Natural killer cell treated with Interleukin-12 subunit alpha and Interleukin-12 subunit beta and Interleukin-15 and Interleukin-18, amount 100 ng/mL, for 72 hours (primary cell): ENCODE results near the gene RNU11. TPM values are rescaled to one million over a fixed set of nuclear protein-coding genes. Genes with fewer than 3 reads are reported as not detected.
A peak's percentile ranks its signal among the peaks of the same experiment; 100 is the strongest.

Experiments used
- ATAC-seq, 2 donors: fragments of 150-1000 bp; cut with Tn5 transposase in 1 of 2; sonication (Bioruptor Pico), chemical (Tn5 transposase) in 1 of 2; 2 replicates each; pipeline ENCODE4 v1.10.0; 2021
- DNase-seq: peaks from one replicate; pipeline ENCODE4 v3.0.0; 2022; ENCODE audit warnings: low spot score
- H3K27ac Mint-ChIP-seq, 2 donors: 1 replicate in 1 of 2; 2 replicates in 1 of 2; pipeline ENCODE4 v1.8.0; 2022; ENCODE audit warnings: mixed read lengths in 2 of 2, mild to moderate bottlenecking in 1 of 2, moderate library complexity in 1 of 2
- H3K27me3 Mint-ChIP-seq, 2 donors: 1 replicate in 1 of 2; 2 replicates in 1 of 2; pipeline ENCODE4 v1.8.0; 2022; ENCODE audit warnings: mixed read lengths in 2 of 2
- H3K36me3 Mint-ChIP-seq: one replicate; pipeline ENCODE4 v1.8.0; 2022; ENCODE audit warnings: mixed read lengths
- H3K4me1 Mint-ChIP-seq, 2 donors: 1 replicate in 1 of 2; 2 replicates in 1 of 2; pipeline ENCODE4 v1.8.0; 2022; ENCODE audit warnings: low read depth in 2 of 2, mixed read lengths in 2 of 2, mild to moderate bottlenecking in 1 of 2
- H3K4me3 Mint-ChIP-seq: one replicate; pipeline ENCODE4 v1.8.0; 2022; ENCODE audit warnings: mixed read lengths
- H3K9me3 Mint-ChIP-seq: 2 replicates; pipeline ENCODE4 v1.8.0; 2022; ENCODE audit warnings: mixed read lengths
- total RNA-seq, 2 donors: library from RNA; stranded (reverse); gene quantifications; one replicate each; pipeline ENCODE4 v1.2.3, GENCODE V29; 2022

RNU11 gene
- not detected for total RNA-seq

DNA sequence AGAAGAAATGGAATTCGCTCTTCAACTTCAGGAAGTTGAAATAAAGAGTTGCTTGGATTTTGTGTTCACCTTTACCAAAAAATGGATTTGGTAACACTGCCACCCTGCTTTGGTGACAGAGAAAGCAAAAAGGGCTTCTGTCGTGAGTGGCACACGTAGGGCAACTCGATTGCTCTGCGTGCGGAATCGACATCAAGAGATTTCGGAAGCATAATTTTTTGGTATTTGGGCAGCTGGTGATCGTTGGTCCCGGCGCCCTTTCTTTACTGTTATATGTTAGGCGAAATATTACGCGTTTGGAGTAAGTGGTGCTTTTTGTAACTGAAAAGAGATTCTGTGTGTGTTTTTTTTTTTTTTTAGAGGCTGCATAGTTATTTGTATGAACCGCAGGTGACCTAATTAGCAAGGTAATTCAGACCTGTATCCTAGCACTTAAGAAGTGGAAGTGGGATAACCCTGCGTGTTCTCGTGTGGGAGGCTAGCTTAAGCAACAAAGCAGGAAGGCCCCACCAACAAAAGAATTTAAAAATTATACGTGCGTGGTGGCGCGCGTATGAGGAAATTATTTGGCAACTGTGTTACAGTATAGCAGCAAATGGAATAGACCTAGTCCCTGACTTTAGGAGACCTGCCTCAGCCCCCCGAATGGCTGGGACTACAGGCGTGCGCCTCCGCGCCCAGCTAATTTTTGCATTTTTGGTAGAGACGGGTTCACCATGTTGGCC, at the start of gene RNU11:
RNU11 (plus strand) TSS at position 127 of the 725 bp plus-strand sequence.
- H3K27me3 Mint-ChIP-seq, result no peaks in the 10 kb centered on the region
- H3K36me3 Mint-ChIP-seq, result no peaks in the 10 kb centered on the region
- peak within 1 kb of the TSS; percentile 99 for H3K27ac Mint-ChIP-seq
- peaks cover 26% of the 10 kb centered on the region in 2 donors for H3K4me1 Mint-ChIP-seq
- H3K9me3 Mint-ChIP-seq, result no peaks in the 10 kb centered on the region
- H3K4me3 Mint-ChIP-seq, result peak within 1 kb of the TSS; percentile 84
- peak; percentile 87 to 88 for ATAC-seq
- peak; percentile 92 for DNase-seq

DNA sequence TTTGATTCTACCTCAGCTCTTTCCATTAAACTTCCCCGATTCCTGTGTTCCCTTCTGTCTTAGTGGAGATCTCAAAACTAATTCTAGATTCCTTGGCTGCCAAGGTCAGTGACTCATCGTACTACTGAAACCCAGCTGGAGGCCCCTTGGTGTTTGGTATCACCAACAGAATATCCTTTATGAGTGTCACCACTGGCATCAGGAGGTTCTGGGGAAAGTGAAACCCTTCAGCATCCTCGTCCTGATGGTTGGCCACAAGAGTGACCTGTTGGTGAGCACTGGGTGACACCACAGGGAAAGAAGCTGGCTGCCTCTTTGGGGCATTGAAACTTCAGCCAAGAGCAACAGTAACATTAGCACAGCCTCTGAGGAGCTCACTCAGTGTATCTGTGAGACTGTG, 46.7 kb upstream of the RNU11 start:
- H3K4me3 Mint-ChIP-seq, result no peak overlapping the region
- no peaks in the 10 kb centered on the region for H3K27me3 Mint-ChIP-seq
- H3K27ac Mint-ChIP-seq, result no peak overlapping the region
- ATAC-seq, result peak; percentile 56 to 78
- H3K36me3 Mint-ChIP-seq, result peaks cover 4% of the 10 kb centered on the region
- no peak for DNase-seq
- no peaks in the 10 kb centered on the region for H3K4me1 Mint-ChIP-seq
- no peaks in the 10 kb centered on the region for H3K9me3 Mint-ChIP-seq

DNA sequence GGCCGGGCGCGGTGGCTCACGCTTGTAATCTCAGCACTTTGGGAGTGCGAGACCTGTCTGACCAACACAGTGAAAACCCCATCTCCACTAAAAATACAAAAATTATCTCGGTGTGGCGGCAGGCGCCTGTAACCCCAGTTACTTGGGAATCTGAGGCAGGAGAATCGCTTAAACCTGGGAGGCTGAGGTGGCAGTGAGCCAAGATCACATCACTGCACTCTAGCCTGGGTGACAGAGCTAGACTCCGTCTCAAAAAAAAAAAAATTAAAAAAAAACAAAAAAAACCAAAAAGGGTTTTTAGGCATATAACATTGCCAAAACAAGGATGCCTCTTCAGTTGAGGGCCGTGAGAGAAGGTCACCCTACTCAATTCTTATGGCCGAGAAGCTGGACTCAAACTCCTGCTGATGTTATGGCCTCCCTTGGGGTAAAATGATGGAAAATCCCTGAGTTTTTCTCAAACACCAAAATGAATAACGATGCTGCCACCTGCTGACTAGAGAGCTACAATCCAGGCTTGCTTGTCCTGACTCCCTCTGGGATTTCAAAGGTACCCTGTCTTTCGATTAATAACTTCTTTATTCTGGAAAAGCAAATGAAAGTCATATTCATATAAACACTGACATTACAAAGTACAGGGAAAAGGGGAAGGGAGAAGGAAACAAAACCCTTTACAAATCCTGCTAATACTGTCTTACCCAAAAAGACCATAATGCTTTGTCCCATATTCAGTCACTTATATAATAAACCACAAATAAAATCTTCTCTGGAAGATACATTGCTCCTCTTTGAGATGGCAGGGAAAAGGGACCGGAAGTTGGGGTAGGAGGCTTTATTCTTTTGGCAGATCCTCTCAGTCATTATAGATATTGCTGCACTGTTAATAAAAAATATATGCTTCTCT, 45.6 kb upstream of the RNU11 start:
- DNase-seq, result no peak

DNA sequence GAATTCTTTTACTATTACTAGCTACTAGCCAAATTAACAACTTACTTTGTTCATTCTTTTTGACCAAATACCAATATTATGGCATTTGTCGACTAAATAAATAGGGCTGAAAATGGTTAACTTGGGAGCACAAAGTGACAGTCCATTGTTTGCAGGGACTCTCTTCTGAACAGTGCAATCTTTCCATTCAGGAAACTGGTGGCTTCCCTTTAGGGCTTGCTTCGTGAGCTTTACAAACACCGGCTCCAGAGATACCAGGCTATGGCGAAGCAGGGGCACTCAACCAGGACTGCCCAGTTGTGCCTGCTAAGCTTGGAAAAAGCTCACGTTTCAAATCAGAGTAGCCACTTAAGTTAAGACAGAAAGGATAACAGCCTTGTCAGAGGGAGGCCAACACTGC, 44.0 kb upstream of the RNU11 start:
- Mint-ChIP-seq H3K27me3 (no peaks in the 10 kb centered on the region), H3K4me3 (no peak overlapping the region), H3K27ac (no peak overlapping the region), H3K4me1 (no peaks in the 10 kb centered on the region), H3K36me3 (peaks cover 4% of the 10 kb centered on the region), H3K9me3 (no peaks in the 10 kb centered on the region)
- DNase-seq (no peak), ATAC-seq (no peak)

More for the DNA sequence above, 45.6 kb upstream of the RNU11 start:
- no peaks in the 10 kb centered on the region for H3K4me1 Mint-ChIP-seq
- no peaks in the 10 kb centered on the region for H3K27me3 Mint-ChIP-seq
- no peaks in the 10 kb centered on the region for H3K9me3 Mint-ChIP-seq
- peaks cover 4% of the 10 kb centered on the region for H3K36me3 Mint-ChIP-seq
- no peak for ATAC-seq
- no peak overlapping the region for H3K27ac Mint-ChIP-seq
- no peak overlapping the region for H3K4me3 Mint-ChIP-seq

DNA sequence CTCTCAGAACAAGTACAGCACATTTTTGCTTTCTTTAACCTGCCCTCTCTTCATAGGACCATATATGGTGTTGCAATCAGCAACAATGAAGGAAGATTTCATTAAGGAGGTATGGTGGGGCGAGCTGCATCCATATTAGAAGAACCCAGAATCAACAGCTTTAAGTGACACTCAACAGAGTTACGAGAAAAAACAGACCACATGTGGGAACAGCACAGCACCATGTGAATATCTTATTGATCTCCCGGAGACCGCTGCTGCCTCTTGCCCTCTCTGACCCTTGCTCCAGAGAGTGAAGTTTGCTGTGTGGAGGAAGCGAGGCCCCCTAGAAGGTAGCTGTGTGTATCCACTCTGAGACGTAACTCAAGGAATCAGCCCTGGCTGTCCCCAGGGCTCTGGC, 43.4 kb upstream of the RNU11 start:
- DNase-seq (no peak), ATAC-seq (no peak)
- no peaks in the 10 kb centered on the region for H3K9me3 Mint-ChIP-seq
- H3K27me3 Mint-ChIP-seq, result no peaks in the 10 kb centered on the region
- peaks cover 4% of the 10 kb centered on the region for H3K36me3 Mint-ChIP-seq
- no peak overlapping the region for H3K27ac Mint-ChIP-seq
- no peak overlapping the region for H3K4me3 Mint-ChIP-seq
- no peaks in the 10 kb centered on the region for H3K4me1 Mint-ChIP-seq

DNA sequence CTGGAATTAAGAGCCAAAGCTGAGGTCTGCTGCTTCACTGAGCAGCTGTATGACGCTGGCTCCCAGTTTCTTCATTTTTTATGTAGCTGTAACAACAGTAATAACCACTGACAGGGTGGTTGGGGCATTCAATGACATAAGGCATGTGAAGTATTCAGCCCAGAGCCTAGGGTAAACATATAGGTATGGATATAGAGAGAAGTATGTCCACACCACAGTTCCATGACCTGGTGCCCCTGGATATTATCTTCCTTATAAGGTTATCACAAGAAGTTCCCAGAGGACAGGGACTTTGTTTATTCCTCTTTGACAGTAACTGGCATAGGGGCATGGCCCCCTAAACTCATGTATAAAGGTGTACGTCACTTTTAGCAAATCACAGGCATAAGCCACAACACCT, 41.6 kb upstream of the RNU11 start:
- no peak for ATAC-seq
- DNase-seq, result no peak
- Mint-ChIP-seq H3K4me3 (no peak overlapping the region), H3K27me3 (no peaks in the 10 kb centered on the region), H3K27ac (no peak overlapping the region), H3K9me3 (no peaks in the 10 kb centered on the region), H3K36me3 (peaks cover 1% of the 10 kb centered on the region), H3K4me1 (no peaks in the 10 kb centered on the region)

DNA sequence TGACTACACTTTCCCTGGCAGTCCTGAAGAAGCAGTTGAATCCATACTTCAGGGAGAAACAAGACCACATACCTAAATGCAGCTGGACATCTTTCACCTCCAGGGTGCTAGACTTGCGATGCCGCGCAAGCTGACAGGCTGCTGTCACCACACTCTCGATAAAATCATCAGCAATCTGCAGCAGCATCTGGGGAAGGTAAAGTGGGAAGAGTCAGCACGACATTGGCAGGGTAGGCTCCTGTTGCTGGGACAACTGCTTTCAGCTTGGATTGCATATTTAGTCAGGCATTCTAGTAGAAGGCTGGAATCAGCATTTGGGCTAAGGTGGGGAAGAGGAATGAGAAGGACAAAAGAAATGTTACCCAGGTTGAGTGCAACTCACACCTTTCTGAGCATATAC, 35.2 kb upstream of the RNU11 start:
- Mint-ChIP-seq H3K9me3 (no peaks in the 10 kb centered on the region), H3K4me3 (no peak overlapping the region), H3K36me3 (peaks cover 6% of the 10 kb centered on the region), H3K4me1 (no peaks in the 10 kb centered on the region), H3K27ac (no peak overlapping the region), H3K27me3 (no peaks in the 10 kb centered on the region)
- DNase-seq, result no peak
- no peak for ATAC-seq

DNA sequence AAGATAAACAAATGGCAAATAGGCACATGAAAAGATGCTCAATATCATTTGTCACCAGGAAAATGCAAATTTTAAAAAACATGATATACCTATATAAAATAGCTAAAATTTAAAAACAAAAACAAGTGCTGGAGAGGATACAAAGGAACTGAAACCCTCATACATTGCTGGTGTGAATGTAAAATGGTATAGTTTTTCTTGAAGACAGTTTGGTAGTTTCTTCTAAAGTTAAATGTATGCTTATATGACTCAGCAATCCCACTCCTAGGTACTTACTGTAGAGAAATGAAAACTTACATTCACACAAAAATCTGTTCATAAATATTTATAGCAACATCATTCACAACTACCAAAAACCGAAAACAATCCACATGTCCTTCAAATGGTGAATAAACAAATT, 16.7 kb upstream of the RNU11 start:
- H3K9me3 Mint-ChIP-seq, result no peaks in the 10 kb centered on the region
- no peaks in the 10 kb centered on the region for H3K36me3 Mint-ChIP-seq
- DNase-seq, result no peak

DNA sequence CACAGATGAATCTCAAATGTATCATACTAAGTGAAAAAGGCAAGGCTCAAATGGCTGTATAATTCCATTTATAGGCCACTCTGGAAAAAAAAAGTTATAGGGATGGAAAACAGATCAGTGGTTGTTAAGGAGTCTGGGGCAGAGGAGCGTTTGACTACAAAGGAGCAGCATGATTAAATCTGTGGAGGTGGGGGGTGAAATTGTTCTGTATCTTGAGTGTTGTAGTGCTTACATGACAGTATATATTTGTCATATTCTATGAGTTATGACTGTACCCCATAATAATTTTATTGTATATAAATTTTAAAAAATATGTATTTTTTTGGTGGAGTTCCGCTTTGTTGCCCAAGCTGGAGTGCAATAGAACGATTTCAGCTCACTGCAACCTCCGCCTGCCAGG, 15.8 kb upstream of the RNU11 start:
- Mint-ChIP-seq H3K27ac (no peak overlapping the region), H3K9me3 (no peaks in the 10 kb centered on the region), H3K4me3 (no peak overlapping the region), H3K4me1 (peaks cover 5 to 7% of the 10 kb centered on the region in 2 donors), H3K36me3 (no peaks in the 10 kb centered on the region), H3K27me3 (no peaks in the 10 kb centered on the region)
- ATAC-seq (no peak), DNase-seq (no peak)

More for the DNA sequence above, 16.7 kb upstream of the RNU11 start:
- H3K4me3 Mint-ChIP-seq, result no peak overlapping the region
- no peak for ATAC-seq
- H3K4me1 Mint-ChIP-seq, result peaks cover 5 to 7% of the 10 kb centered on the region in 2 donors
- H3K27ac Mint-ChIP-seq, result no peak overlapping the region
- no peaks in the 10 kb centered on the region for H3K27me3 Mint-ChIP-seq

DNA sequence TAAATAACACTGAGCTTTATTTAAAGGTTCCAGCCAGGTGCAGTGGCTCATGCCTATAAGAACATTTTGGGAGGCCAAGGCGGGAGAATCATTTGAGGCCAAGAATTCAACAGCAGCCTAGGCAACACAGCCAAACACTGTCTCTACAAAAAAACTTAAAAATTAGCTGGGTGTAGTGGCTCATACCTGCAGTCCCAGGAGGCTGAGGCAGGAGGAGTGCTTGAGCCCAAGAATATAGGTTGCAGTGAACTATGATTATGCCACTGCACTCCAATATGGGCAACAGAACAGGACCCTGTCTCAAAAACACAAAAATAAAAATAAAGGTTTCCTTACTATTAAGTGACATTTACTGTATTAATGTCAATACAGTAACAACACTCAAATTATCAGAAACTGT, 7.6 kb upstream of the RNU11 start:
- no peak for DNase-seq
- Mint-ChIP-seq H3K27me3 (no peaks in the 10 kb centered on the region), H3K4me1 (peaks cover 31 to 32% of the 10 kb centered on the region in 2 donors), H3K4me3 (peak overlapping the region; percentile 100), H3K9me3 (no peaks in the 10 kb centered on the region), H3K27ac (peak overlapping the region; percentile 97 to 98), H3K36me3 (peaks cover 10% of the 10 kb centered on the region)
- ATAC-seq, result no peak

DNA sequence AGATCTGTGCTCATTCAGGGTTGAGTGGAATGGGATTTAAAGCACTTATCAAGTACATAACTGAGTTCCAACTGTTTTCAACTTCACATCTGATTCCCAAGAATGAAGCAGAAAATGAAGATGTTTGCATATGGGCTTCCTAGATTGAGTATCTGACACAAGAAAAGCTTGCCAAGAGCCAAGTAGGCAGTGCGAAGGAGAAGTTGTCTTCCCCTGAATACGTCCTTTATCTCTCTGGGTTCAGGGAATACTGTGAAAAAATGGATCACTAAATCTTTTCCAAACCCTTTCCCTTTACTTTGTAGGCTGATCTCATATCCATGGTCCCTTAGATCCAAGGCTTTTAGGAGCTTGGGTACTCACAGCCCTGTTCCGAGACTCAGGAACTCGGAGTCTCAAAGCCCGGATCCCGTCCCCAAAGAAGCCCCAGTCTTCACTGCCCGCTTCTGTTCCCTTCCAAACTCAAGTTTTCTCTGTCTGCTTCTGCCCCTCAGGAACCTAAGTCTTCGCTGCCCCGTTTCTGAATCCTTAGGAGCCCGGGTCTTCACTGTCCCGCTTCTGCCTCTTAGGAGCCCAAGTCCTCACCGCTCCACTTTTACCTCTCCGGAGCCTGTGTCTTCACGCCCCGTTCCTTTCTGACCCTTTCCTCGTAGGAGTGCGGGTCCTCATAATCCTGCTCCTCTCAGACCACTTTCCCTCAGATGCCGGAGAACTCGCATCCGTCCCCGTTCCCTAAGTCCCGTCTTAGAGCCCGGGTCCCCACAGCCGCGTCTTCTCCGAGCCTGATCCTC, 6.1 kb upstream of the RNU11 start:
- no peak for DNase-seq
- Mint-ChIP-seq H3K4me3 (peak overlapping the region; percentile 100), H3K9me3 (no peaks in the 10 kb centered on the region), H3K27me3 (no peaks in the 10 kb centered on the region), H3K36me3 (peaks cover 10% of the 10 kb centered on the region), H3K27ac (peak overlapping the region; percentile 97 to 98), H3K4me1 (peaks cover 31% of the 10 kb centered on the region in 2 donors)
- peak; percentile 9 to 44 for ATAC-seq

DNA sequence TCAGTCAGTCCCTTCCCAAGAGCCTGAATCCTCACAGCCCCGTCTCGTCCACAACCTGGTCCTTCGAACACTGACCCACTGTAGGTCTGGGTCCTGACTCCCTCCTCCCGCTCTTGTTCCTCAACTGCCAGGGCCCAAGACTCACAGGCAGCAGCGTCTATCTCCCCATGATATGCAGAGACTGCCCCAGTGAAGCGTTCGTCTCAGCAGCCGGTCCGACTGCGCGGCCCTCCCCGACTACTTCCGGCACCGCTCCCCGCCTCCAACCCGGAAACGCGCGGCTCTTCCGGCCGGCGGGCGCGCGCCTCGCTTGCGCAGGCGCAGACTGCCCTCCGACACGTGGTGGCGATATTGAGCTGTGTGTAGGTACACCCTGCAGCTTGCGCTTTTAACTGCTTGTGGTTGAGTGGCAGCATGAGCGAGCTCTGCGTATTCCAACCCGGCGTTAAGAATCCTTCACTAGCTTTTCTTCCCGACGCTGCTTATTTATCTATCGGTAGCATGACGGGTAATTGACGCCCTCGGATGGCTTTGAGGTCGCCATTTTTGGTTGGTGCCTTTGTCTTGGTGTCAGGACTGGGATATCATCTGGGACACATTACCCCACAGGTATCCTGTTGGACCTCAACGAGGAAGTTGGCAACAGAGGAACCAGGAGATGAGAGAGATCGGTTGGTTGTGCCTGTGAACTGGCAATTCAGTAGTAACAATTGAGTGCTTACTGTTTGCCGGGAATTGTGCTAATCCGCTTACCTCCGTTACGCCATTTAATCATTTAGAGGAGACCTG, 5.4 kb upstream of the RNU11 start, which contains the start of gene TAF12:
TAF12 (minus strand) TSS at position 221 of the 789 bp plus-strand sequence. CDS start 20,986 bp downstream, outside the sequence.
- DNase-seq (peak; percentile 91), ATAC-seq (peak; percentile 94 to 95)
- H3K36me3 Mint-ChIP-seq, result peaks cover 10% of the 10 kb centered on the region
- no peaks in the 10 kb centered on the region for H3K27me3 Mint-ChIP-seq
- peak within 1 kb of the TSS; percentile 97 to 98 for H3K27ac Mint-ChIP-seq
- no peaks in the 10 kb centered on the region for H3K9me3 Mint-ChIP-seq
- H3K4me3 Mint-ChIP-seq, result peak within 1 kb of the TSS; percentile 100
- peaks cover 35% of the 10 kb centered on the region in 2 donors for H3K4me1 Mint-ChIP-seq

DNA sequence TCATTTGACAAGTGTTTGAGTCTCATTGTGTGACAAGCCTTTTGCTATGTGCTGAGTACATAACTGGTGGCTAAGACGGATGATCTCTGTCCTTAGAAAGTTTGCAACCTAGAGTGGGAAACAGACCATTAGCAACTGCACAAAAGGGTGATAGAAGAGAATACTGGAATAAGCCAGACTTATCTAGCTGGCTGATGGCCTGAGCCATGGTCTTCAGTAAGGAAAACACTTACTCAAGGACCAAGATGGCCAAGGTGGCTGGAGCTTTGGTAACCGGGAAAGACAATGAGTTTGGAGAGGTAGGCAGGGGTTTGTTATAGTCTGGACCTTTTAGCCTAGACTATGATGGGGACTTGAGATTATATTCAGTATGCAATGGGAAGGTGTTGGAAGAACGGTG, 3.9 kb upstream of the RNU11 start:
- Mint-ChIP-seq H3K4me3 (peak overlapping the region; percentile 100), H3K27me3 (no peaks in the 10 kb centered on the region), H3K36me3 (peaks cover 10% of the 10 kb centered on the region), H3K4me1 (peaks cover 46% of the 10 kb centered on the region in 2 donors), H3K27ac (peak overlapping the region; percentile 97 to 98), H3K9me3 (no peaks in the 10 kb centered on the region)
- ATAC-seq (no peak), DNase-seq (no peak)
